HG03378 (cell line): ENCODE results near the gene OR5AL1.
"Not testable (repeated sequence)": the region's sequence is repeated elsewhere in the genome, so short reads cannot be mapped to it uniquely, and the experiment has no call there.

ENCODE experiments used
- ATAC-seq: cut with Tn5 transposase; IDR thresholded peaks from one replicate; pipeline ENCODE4 v1.9.1; 2021; ENCODE audit warnings: mild to moderate bottlenecking, moderate library complexity; ENCODE audit not compliant: unreplicated experiment

OR5AL1 gene

GRCh38 chr11:56412396-56412795 lies at the start of gene OR5AL1:
Gene OR5AL1 (plus strand): TSS chr11:56412696.
- ATAC-seq: no peak

- no peak for ATAC-seq
Measured at GRCh38 chr11:56375324-56375723, 37.2 kb upstream of the OR5AL1 start, which contains the start of gene OR8U1. Gene OR8U1 (plus strand): TSS chr11:56375624. CDS start chr11:56375624, 0 bp downstream.

GRCh38 chr11:56380120-56380519 lies 32.4 kb upstream of the OR5AL1 start:
- no peak for ATAC-seq

GRCh38 chr11:56394381-56394780 lies 18.1 kb upstream of the OR5AL1 start:
- ATAC-seq: no peak

GRCh38 chr11:56396047-56396446 lies 16.4 kb upstream of the OR5AL1 start:
- ATAC-seq: no peak

GRCh38 chr11:56401858-56402461 lies 10.5 kb upstream of the OR5AL1 start:
- ATAC-seq: not testable (repeated sequence)

GRCh38 chr11:56404393-56404792 lies 8.1 kb upstream of the OR5AL1 start:
- no peak for ATAC-seq

GRCh38 chr11:56410801-56411200 lies 1.7 kb upstream of the OR5AL1 start:
- ATAC-seq: no peak

- ATAC-seq: no peak
Measured at GRCh38 chr11:56453521-56453920, 41.0 kb downstream of the OR5AL1 start.

- ATAC-seq: no peak
Measured at GRCh38 chr11:56457076-56457475, 44.6 kb downstream of the OR5AL1 start.
